CD4-positive, alpha-beta memory T cell (primary cell): ENCODE data around the gene KRT4. TPM values are rescaled to one million over a fixed set of nuclear protein-coding genes. Genes with fewer than 3 reads are reported as not detected.

ENCODE experiments used
- CTCF ChIA-PET: fragments of 350-600 bp; sonication (Branson Sonifier 250); formaldehyde crosslinking; loops from one replicate; lab custom pipeline; 2021; ENCODE audit warnings: inconsistent platforms; ENCODE audit not compliant: partially characterized antibody; lab: Charles Lee
- POLR2A ChIA-PET: fragments of 350-600 bp; sonication (Branson Sonifier 250); formaldehyde crosslinking; loops from one replicate; lab custom pipeline; 2021; ENCODE audit not compliant: partially characterized antibody; lab: Charles Lee
- DNase-seq, 5 donors: peaks; one replicate each; pipeline versions ENCODE4 v3.0.0 to v3.0.0-alpha.2; 2020 to 2022; ENCODE audit warnings: mixed read lengths in 1 of 5
- H3K27ac ChIP-seq: one replicate; pipeline ENCODE4 v1.7.0; 2013; ENCODE audit warnings: low read depth, low read length
- H3K27me3 ChIP-seq: 2 replicates; pipeline ENCODE4 v1.7.0; 2013; ENCODE audit warnings: mild to moderate bottlenecking, low read length, moderate library complexity; ENCODE audit not compliant: insufficient read depth
- H3K36me3 ChIP-seq: 2 replicates; pipeline ENCODE4 v1.7.0; 2013; ENCODE audit warnings: mild to moderate bottlenecking, low read length, moderate library complexity; ENCODE audit not compliant: insufficient read depth
- H3K4me1 ChIP-seq: 2 replicates; pipeline ENCODE4 v1.7.0; 2013; ENCODE audit warnings: mild to moderate bottlenecking, low read length, moderate library complexity; ENCODE audit not compliant: insufficient read depth
- H3K4me3 ChIP-seq, 2 donors: one replicate each; pipeline ENCODE4 v1.7.0; 2013; ENCODE audit warnings: low read length in 2 of 2, mild to moderate bottlenecking in 1 of 2
- H3K9me3 ChIP-seq, 2 donors: one replicate each; pipeline ENCODE4 v1.7.0; 2013; ENCODE audit warnings: low read length in 2 of 2, control low read depth in 1 of 2; ENCODE audit not compliant: control insufficient read depth in 1 of 2
- H3K27ac Mint-ChIP-seq, 7 donors: one replicate each; pipeline ENCODE4 v1.8.0; 2020 to 2021; ENCODE audit warnings: mixed read lengths in 7 of 7, mild to moderate bottlenecking in 6 of 7, inconsistent platforms in 3 of 7, moderate library complexity in 3 of 7
- H3K27me3 Mint-ChIP-seq, 2 donors: one replicate each; pipeline ENCODE4 v1.8.0; 2020 to 2021; ENCODE audit warnings: mixed read lengths in 2 of 2
- H3K36me3 Mint-ChIP-seq, 2 donors: one replicate each; pipeline ENCODE4 v1.8.0; 2020 to 2021; ENCODE audit warnings: mixed read lengths in 2 of 2, inconsistent platforms in 1 of 2, mild to moderate bottlenecking in 1 of 2
- H3K4me1 Mint-ChIP-seq, 4 donors: one replicate each; pipeline ENCODE4 v1.8.0; 2020 to 2021; ENCODE audit warnings: mixed read lengths in 4 of 4, mild to moderate bottlenecking in 1 of 4
- H3K4me3 Mint-ChIP-seq, 8 donors: one replicate each; pipeline ENCODE4 v1.8.0; 2020 to 2021; ENCODE audit warnings: mixed read lengths in 8 of 8, mild to moderate bottlenecking in 7 of 8, moderate library complexity in 6 of 8, inconsistent platforms in 3 of 8
- H3K9me3 Mint-ChIP-seq, 8 donors: one replicate each; pipeline ENCODE4 v1.8.0; 2020 to 2021; ENCODE audit warnings: mixed read lengths in 8 of 8, mild to moderate bottlenecking in 5 of 8, inconsistent platforms in 3 of 8, moderate library complexity in 1 of 8
- intact Hi-C: fragments of 100-400 bp; cut with micrococcal nuclease; formaldehyde crosslinking; loops from one replicate; pipeline ENCODE4 v1.15.1; 2023
- polyA plus RNA-seq, 2 donors: library from polyadenylated mRNA; unstranded; fragments of 300-500 nt; fragmentation: Illumina TruSeq; gene quantifications; one replicate each; pipeline ENCODE4 v1.2.3, GENCODE V29; 2021
- total RNA-seq, 2 experiments: library from RNA; stranded (reverse); gene quantifications; one replicate each; pipeline ENCODE4 v1.2.3, GENCODE V29; 2021

KRT4 gene
- total and polyA plus RNA-seq, 4 experiments from 2014 or later: not detected

- Histone ChIP-seq H3K27ac (no peak overlapping the region), H3K9me3 (no peaks in the 10 kb centered on the region), H3K4me3 (no peak overlapping the region), H3K36me3 (no peaks in the 10 kb centered on the region), H3K27me3 (no peaks in the 10 kb centered on the region), H3K4me1 (no peaks in the 10 kb centered on the region)
- no peaks in the 10 kb centered on the region for H3K4me1 Mint-ChIP-seq
- intact Hi-C loops: no loop called here
- peaks cover 0 to 43% (median 30%) of the 10 kb centered on the region in 8 donors for H3K9me3 Mint-ChIP-seq
- H3K27ac Mint-ChIP-seq: peak overlapping the region in 1 of 7 donors; percentile 52
- no peak for DNase-seq
- CTCF ChIA-PET: no interaction called here
- no peak overlapping the region for H3K4me3 Mint-ChIP-seq
- peaks cover 0 to 5% of the 10 kb centered on the region in 2 donors for H3K27me3 Mint-ChIP-seq
- H3K36me3 Mint-ChIP-seq: peaks cover 1 to 4% of the 10 kb centered on the region in 2 donors
- POLR2A ChIA-PET: no interaction called here
Measured at GRCh38 chr12:52760623-52761022, 53.3 kb downstream of the KRT4 start.

- no peak overlapping the region for H3K4me3 Mint-ChIP-seq
- H3K9me3 Mint-ChIP-seq: peaks cover 0 to 43% (median 30%) of the 10 kb centered on the region in 8 donors
- no peak overlapping the region for H3K27ac ChIP-seq
- ChIA-PET POLR2A (no interaction called here), CTCF (interaction anchor here (1.8 kb wide), 1 partner anchor 174 kb away, joined by 4 read pairs; no protein-coding TSS in a partner anchor)
- no peaks in the 10 kb centered on the region for H3K4me1 Mint-ChIP-seq
- intact Hi-C loops: no loop called here
- no peaks in the 10 kb centered on the region for H3K36me3 ChIP-seq
- DNase-seq: no peak
- peaks cover 3 to 7% of the 10 kb centered on the region in 2 donors for H3K27me3 Mint-ChIP-seq
- peaks cover 1 to 4% of the 10 kb centered on the region in 2 donors for H3K36me3 Mint-ChIP-seq
- H3K27ac Mint-ChIP-seq: peak overlapping the region in 1 of 7 donors; percentile 64
- H3K4me3 ChIP-seq: no peak overlapping the region
- no peaks in the 10 kb centered on the region for H3K27me3 ChIP-seq
- H3K4me1 ChIP-seq: no peaks in the 10 kb centered on the region
- no peaks in the 10 kb centered on the region for H3K9me3 ChIP-seq
Measured at GRCh38 chr12:52759695-52760094, 54.2 kb downstream of the KRT4 start.

GRCh38 chr12:52759218-52759617, 54.7 kb downstream of the KRT4 start:
- H3K36me3 Mint-ChIP-seq: peaks cover 1 to 4% of the 10 kb centered on the region in 2 donors
- H3K27ac Mint-ChIP-seq: no peak overlapping the region
- H3K27me3 Mint-ChIP-seq: peaks cover 3 to 7% of the 10 kb centered on the region in 2 donors
- intact Hi-C loops: no loop called here
- ChIA-PET POLR2A (no interaction called here), CTCF (interaction anchor here (1.8 kb wide), 1 partner anchor 173 kb away, joined by 4 read pairs; no protein-coding TSS in a partner anchor)
- H3K27me3 ChIP-seq: no peaks in the 10 kb centered on the region
- no peak for DNase-seq
- no peak overlapping the region for H3K4me3 Mint-ChIP-seq
- peaks cover 0 to 43% (median 30%) of the 10 kb centered on the region in 8 donors for H3K9me3 Mint-ChIP-seq
- H3K9me3 ChIP-seq: no peaks in the 10 kb centered on the region
- no peaks in the 10 kb centered on the region for H3K4me1 Mint-ChIP-seq
- H3K4me3 ChIP-seq: no peak overlapping the region
- no peaks in the 10 kb centered on the region for H3K4me1 ChIP-seq
- H3K27ac ChIP-seq: no peak overlapping the region
- H3K36me3 ChIP-seq: no peaks in the 10 kb centered on the region

- POLR2A ChIA-PET: no interaction called here
- CTCF ChIA-PET: no interaction called here
- Histone ChIP-seq H3K27me3 (no peaks in the 10 kb centered on the region), H3K4me3 (no peak overlapping the region), H3K27ac (no peak overlapping the region), H3K36me3 (no peaks in the 10 kb centered on the region), H3K4me1 (no peaks in the 10 kb centered on the region), H3K9me3 (no peaks in the 10 kb centered on the region)
- intact Hi-C loops: no loop called here
- H3K4me1 Mint-ChIP-seq: no peaks in the 10 kb centered on the region
- peaks cover 0 to 35% (median 26%) of the 10 kb centered on the region in 8 donors for H3K9me3 Mint-ChIP-seq
- no peak overlapping the region for H3K27ac Mint-ChIP-seq
- DNase-seq: no peak
- H3K27me3 Mint-ChIP-seq: peaks cover 3 to 8% of the 10 kb centered on the region in 2 donors
- H3K36me3 Mint-ChIP-seq: peaks cover 1 to 4% of the 10 kb centered on the region in 2 donors
- no peak overlapping the region for H3K4me3 Mint-ChIP-seq
Measured at GRCh38 chr12:52757449-52758176, 56.3 kb downstream of the KRT4 start.

Other genes with a start within 250 kb of the KRT4 start
- not detected for gene KRT74, start 240.3 kb downstream of the KRT4 start, total RNA-seq
- not detected for gene KRT74, start 240.3 kb downstream of the KRT4 start, polyA plus RNA-seq
- gene KRT72, start 212.7 kb downstream of the KRT4 start, total RNA-seq: 1 to 10 TPM; 7.7 to 8.4 TPM
- not detected for gene KRT72, start 212.7 kb downstream of the KRT4 start, polyA plus RNA-seq
- 1 to 10 TPM; 5.7 to 6.0 TPM for gene KRT73, start 195.6 kb downstream of the KRT4 start, total RNA-seq
- 1 to 10 TPM; 1.2 to 1.3 TPM for gene KRT73, start 195.6 kb downstream of the KRT4 start, polyA plus RNA-seq
- gene KRT2, start 161.9 kb downstream of the KRT4 start, total RNA-seq: under 1 TPM; 0.23 to 0.39 TPM
- gene KRT2, start 161.9 kb downstream of the KRT4 start, polyA plus RNA-seq: under 1 TPM; 0.08 to 0.20 TPM
- under 1 TPM in 1 of 2 experiments, not detected in 1; 0.67 TPM for gene KRT1, start 133.7 kb downstream of the KRT4 start, total RNA-seq
- 10 to 100 TPM; 21.0 to 25.5 TPM for gene KRT1, start 133.7 kb downstream of the KRT4 start, polyA plus RNA-seq
- not detected for gene KRT77, start 110.6 kb downstream of the KRT4 start, total RNA-seq
- not detected for gene KRT77, start 110.6 kb downstream of the KRT4 start, polyA plus RNA-seq
- gene KRT76, start 36.8 kb downstream of the KRT4 start, total RNA-seq: not detected
- not detected for gene KRT76, start 36.8 kb downstream of the KRT4 start, polyA plus RNA-seq
- gene KRT3, start 18.0 kb downstream of the KRT4 start, total RNA-seq: not detected
- gene KRT3, start 18.0 kb downstream of the KRT4 start, polyA plus RNA-seq: not detected
- not detected for gene KRT79, start 20.2 kb upstream of the KRT4 start, total RNA-seq
- gene KRT79, start 20.2 kb upstream of the KRT4 start, polyA plus RNA-seq: not detected
- not detected for gene KRT78, start 34.9 kb upstream of the KRT4 start, total RNA-seq
- gene KRT78, start 34.9 kb upstream of the KRT4 start, polyA plus RNA-seq: not detected
- gene KRT8, start 91.0 kb upstream of the KRT4 start, total RNA-seq: under 1 TPM; 0.29 to 0.91 TPM
- gene KRT8, start 91.0 kb upstream of the KRT4 start, polyA plus RNA-seq: 1 to 10 TPM in 1 of 2 donors, under 1 TPM in 1; 0.36 to 1.1 TPM
- 1 to 10 TPM; 7.4 TPM for gene KRT18, start 135.0 kb upstream of the KRT4 start, total RNA-seq
- gene KRT18, start 135.0 kb upstream of the KRT4 start, polyA plus RNA-seq: 1 to 10 TPM; 4.2 to 6.2 TPM
- gene EIF4B, start 192.3 kb upstream of the KRT4 start, total RNA-seq: 100 to 1,000 TPM; 730 to 777 TPM
- gene EIF4B, start 192.3 kb upstream of the KRT4 start, polyA plus RNA-seq: 100 to 1,000 TPM in 1 of 2 donors, 10 to 100 TPM in 1; 74.2 to 117 TPM
- 1 to 10 TPM; 6.3 to 7.2 TPM for gene TNS2, start 235.9 kb upstream of the KRT4 start, total RNA-seq
- under 1 TPM; 0.27 to 0.45 TPM for gene TNS2, start 235.9 kb upstream of the KRT4 start, polyA plus RNA-seq